Left ventricle myocardium inferior (tissue), 1 donor: ENCODE results near the gene RFTN1. TPM values are rescaled to one million over a fixed set of nuclear protein-coding genes. Genes with fewer than 3 reads are reported as not detected.
"Not testable (repeated sequence)": the region's sequence is repeated elsewhere in the genome, so short reads cannot be mapped to it uniquely, and the experiment has no call there.

Source experiments
- DNase-seq: peaks from one replicate; pipeline ENCODE4 v3.0.0-alpha.2; 2020
- H3K27ac ChIP-seq: fragments of 200-600 bp; replicated peaks from 2 replicates; pipeline ENCODE4 v1.8.0; 2021
- H3K27me3 ChIP-seq: fragments of 200-600 bp; 2 replicates; pipeline ENCODE4 v1.8.0; 2021; ENCODE audit warnings: low read depth
- H3K36me3 ChIP-seq: fragments of 200-600 bp; 2 replicates; pipeline ENCODE4 v1.8.0; 2021
- H3K4me1 ChIP-seq: fragments of 200-600 bp; 2 replicates; pipeline ENCODE4 v1.8.0; 2021
- H3K4me3 ChIP-seq: fragments of 200-600 bp; 2 replicates; pipeline ENCODE4 v1.8.0; 2021; ENCODE audit warnings: mild to moderate bottlenecking, moderate library complexity
- H3K9me3 ChIP-seq: fragments of 200-600 bp; replicated peaks from 2 replicates; pipeline ENCODE4 v1.8.0; 2021
- CTCF ChIP-seq: fragments of 200-600 bp; IDR thresholded peaks from 2 replicates; pipeline ENCODE4 v1.8.0; 2021; ENCODE audit warnings: antibody characterized with exemption, mild to moderate bottlenecking, borderline replicate concordance
- intact Hi-C: fragments of 100-400 bp; cut with micrococcal nuclease; formaldehyde crosslinking; loops from one replicate; pipeline ENCODE4 v1.11.0; 2022
- total RNA-seq: library from RNA; stranded (reverse); fragmentation: NEBNext Ultra II Directional; extraction: Animal tissue kit (Norgen Biotek cat#: 25700); gene quantifications from one replicate; pipeline ENCODE4 v1.2.1, GENCODE V29; 2021
- donor health status: DM: no; HTN: yes; CAD: no; lungs with severe emphysema.

RFTN1 gene
- total RNA-seq, 1 donor from 2014 or later: 22.9 TPM

GRCh38 chr3:16494094-16494493 lies 19.4 kb downstream of the RFTN1 start:
- peaks cover 35% of the 10 kb centered on the region for H3K36me3 ChIP-seq
- H3K27ac ChIP-seq: peak overlapping the region; percentile 50
- DNase-seq: no peak
- intact Hi-C loops: no loop called here
- TF ChIP-seq CTCF: no peak
- H3K4me3 ChIP-seq: no peak overlapping the region
- H3K9me3 ChIP-seq: no peaks in the 10 kb centered on the region
- no peaks in the 10 kb centered on the region for H3K27me3 ChIP-seq
- peaks cover 72% of the 10 kb centered on the region for H3K4me1 ChIP-seq

GRCh38 chr3:16490062-16490619 lies 23.4 kb downstream of the RFTN1 start:
- no peak for TF ChIP-seq CTCF
- Histone ChIP-seq H3K36me3 (peaks cover 53% of the 10 kb centered on the region), H3K27ac (no peak overlapping the region), H3K27me3 (no peaks in the 10 kb centered on the region), H3K9me3 (no peaks in the 10 kb centered on the region), H3K4me3 (no peak overlapping the region), H3K4me1 (peaks cover 43% of the 10 kb centered on the region)
- no peak for DNase-seq
- intact Hi-C loops: no loop called here

GRCh38 chr3:16489326-16490061 lies 24.0 kb downstream of the RFTN1 start:
- H3K9me3 ChIP-seq, intact Hi-C loops, H3K4me3 ChIP-seq, DNase-seq, H3K27ac ChIP-seq, H3K27me3 ChIP-seq: not testable (repeated sequence)
- H3K4me1 ChIP-seq: peaks cover 43% of the 10 kb centered on the region
- H3K36me3 ChIP-seq: peaks cover 53% of the 10 kb centered on the region

GRCh38 chr3:16488637-16489036 lies 24.9 kb downstream of the RFTN1 start:
- intact Hi-C loops: no loop called here

GRCh38 chr3:16487511-16488175 lies 25.9 kb downstream of the RFTN1 start:
- Histone ChIP-seq H3K36me3 (peaks cover 46% of the 10 kb centered on the region), H3K27me3 (no peaks in the 10 kb centered on the region), H3K4me1 (peaks cover 53% of the 10 kb centered on the region), H3K4me3 (no peak overlapping the region), H3K27ac (no peak overlapping the region), H3K9me3 (no peaks in the 10 kb centered on the region)
- DNase-seq: no peak
- intact Hi-C loops: no loop called here
- no peak for TF ChIP-seq CTCF

More at GRCh38 chr3:16488637-16489036, 24.9 kb downstream of the RFTN1 start:
- DNase-seq: no peak
- H3K27me3 ChIP-seq: no peaks in the 10 kb centered on the region
- H3K27ac ChIP-seq: no peak overlapping the region
- H3K36me3 ChIP-seq: peaks cover 53% of the 10 kb centered on the region
- no peak overlapping the region for H3K4me3 ChIP-seq
- no peaks in the 10 kb centered on the region for H3K9me3 ChIP-seq
- TF ChIP-seq CTCF: no peak
- H3K4me1 ChIP-seq: peaks cover 43% of the 10 kb centered on the region
